A549 (cell line): ENCODE results near the gene KRTAP5-2. TPM values are rescaled to one million over a fixed set of nuclear protein-coding genes. Genes with fewer than 3 reads are reported as not detected.

Experiments
- ATAC-seq, 2 experiments: fragments of 200-7000 bp in 1 of 2; fragments of >200 bp in 1 of 2; cut with Nextera tagmentation in 1 of 2; cut with Tn5 transposase in 1 of 2; 3 replicates each; pipeline versions ENCODE4 v1.8.0 to v1.9.1; 2018 to 2020; ENCODE audit warnings: mild to moderate bottlenecking in 1 of 2, moderate library complexity in 1 of 2
- CTCF ChIA-PET: fragments of 300-600 bp; sonication (Branson Sonifier 250); formaldehyde crosslinking; extraction: SDS; loops from one replicate; lab custom pipeline; 2021; ENCODE audit warnings: antibody characterized with exemption, inconsistent platforms; lab: Yijun Ruan, JAX
- POLR2A ChIA-PET: fragments of 350-600 bp; formaldehyde crosslinking; extraction: SDS; loops from one replicate; lab custom pipeline; 2021; ENCODE audit warnings: antibody characterized with exemption, inconsistent platforms; lab: Yijun Ruan, JAX
- DNase-seq, 2 experiments: peaks; one replicate each; pipeline versions ENCODE4 v3.0.0 to v3.0.0-alpha.2; 2011 to 2016; ENCODE audit warnings: low read depth in 1 of 2, low spot score in 1 of 2
- FAIRE-seq: peaks from 2 replicates; lab custom pipeline; 2011; peaks lifted over from hg19 to GRCh38; lab: Jason Lieb, UNC
- H3K27ac ChIP-seq, 2 experiments: fragments of >200 bp; sonication (Bioruptor Twin); formaldehyde crosslinking; 3 replicates each; pipeline ENCODE4 v1.5.1; 2016 to 2017
- H3K4me1 ChIP-seq: fragments of >200 bp; sonication (Bioruptor Twin); formaldehyde crosslinking; 3 replicates; pipeline ENCODE4 v1.6.1; 2016
- H3K4me2 ChIP-seq: fragments of >200 bp; sonication (Bioruptor Twin); formaldehyde crosslinking; 3 replicates; pipeline ENCODE4 v1.6.1; 2016
- H3K4me3 ChIP-seq: fragments of >200 bp; sonication (Bioruptor Twin); formaldehyde crosslinking; 3 replicates; pipeline ENCODE4 v1.5.1; 2016
- H3K9me3 ChIP-seq: fragments of >200 bp; sonication (Bioruptor Twin); formaldehyde crosslinking; 3 replicates; pipeline ENCODE4 v1.6.1; 2016
- CBX8 ChIP-seq: fragments of 200-600 bp; sonication (generic); IDR thresholded peaks from 2 replicates; pipeline ENCODE4 v1.6.1; 2016
- CHD4 ChIP-seq: fragments of 200-600 bp; sonication (generic); IDR thresholded peaks from 2 replicates; pipeline ENCODE4 v1.6.1; 2016; ENCODE audit warnings: antibody characterized with exemption, mild to moderate bottlenecking, borderline replicate concordance
- EHF ChIP-seq: fragments of 250-450 bp; sonication (Bioruptor Pico); IDR thresholded peaks from 2 replicates; pipeline ENCODE4 v1.5.0; 2020; ENCODE audit warnings: mild to moderate bottlenecking
- EHMT2 ChIP-seq: fragments of 200-600 bp; sonication (generic); IDR thresholded peaks from 2 replicates; pipeline ENCODE4 v1.6.1; 2016; ENCODE audit warnings: antibody characterized with exemption, low read depth, mild to moderate bottlenecking, moderate library complexity
- FOSB ChIP-seq: fragments of 250-450 bp; sonication (Bioruptor Pico); IDR thresholded peaks from 2 replicates; pipeline ENCODE4 v1.5.0; 2020; ENCODE audit warnings: mild to moderate bottlenecking, moderate library complexity
- FOSL2 ChIP-seq, 2 experiments: fragments of 450-650 bp in 1 of 2; fragments of >200 bp in 1 of 2; sonication (Bioruptor Twin) in 1 of 2; formaldehyde crosslinking; IDR thresholded peaks; 2 replicates each; pipeline versions ENCODE4 v1.5.0 to v1.6.1; 2016 to 2020; ENCODE audit warnings: mild to moderate bottlenecking in 1 of 2, moderate library complexity in 1 of 2
- HDAC2 ChIP-seq: fragments of 200-600 bp; sonication (generic); IDR thresholded peaks from 2 replicates; pipeline ENCODE4 v1.6.1; 2016
- MAFK ChIP-seq: fragments of 450-650 bp; IDR thresholded peaks from 2 replicates; pipeline ENCODE4 v1.6.1; 2014; ENCODE audit not compliant: partially characterized antibody
- MAZ ChIP-seq: fragments of 150-350 bp; IDR thresholded peaks from 2 replicates; pipeline ENCODE4 v1.6.1; 2014; ENCODE audit warnings: antibody characterized with exemption, low read depth, low read length, borderline replicate concordance
- PHF8 ChIP-seq: fragments of 200-600 bp; sonication (generic); IDR thresholded peaks from 2 replicates; pipeline ENCODE4 v1.6.1; 2016; ENCODE audit warnings: low read depth, mild to moderate bottlenecking, antibody characterized with exemption, moderate library complexity, borderline replicate concordance
- POLR2AphosphoS2 ChIP-seq: conservative IDR thresholded peaks from 2 replicates; pipeline ENCODE4 v1.6.1; 2012; ENCODE audit warnings: low read length, improper control_type of control experiment, inconsistent platforms
- SMC3 ChIP-seq: fragments of >200 bp; sonication (Bioruptor Twin); formaldehyde crosslinking; IDR thresholded peaks from 3 replicates; pipeline ENCODE4 v1.6.1; 2018; ENCODE audit warnings: inconsistent platforms
- TFCP2L1 ChIP-seq: fragments of 250-450 bp; sonication (Bioruptor Pico); IDR thresholded peaks from 2 replicates; pipeline ENCODE4 v1.5.0; 2021; ENCODE audit warnings: mild to moderate bottlenecking
- ZFP36 ChIP-seq: fragments of 450-650 bp; IDR thresholded peaks from 2 replicates; pipeline ENCODE4 v1.6.1; 2014; ENCODE audit warnings: borderline replicate concordance; ENCODE audit not compliant: partially characterized antibody
- WGBS: methylation state at CpG from one replicate; pipeline ENCODE4 v1.1.6; 2017; ENCODE audit errors: missing lambda C conversion rate; 5-methylcytosine and 5-hydroxymethylcytosine counted together
- polyA plus RNA-seq, 4 experiments: library from polyadenylated mRNA; depleted of rRNA in 3 of 4; stranded (reverse); fragments of >200 nt; fragmentation: RNase III in 1 of 4; extraction: RNeasy Plus Mini Kit Qiagen cat#74134 plus additional on column Dnase treatment in 1 of 4; gene quantifications; 2 replicates in 3 of 4; 3 replicates in 1 of 4; pipeline ENCODE4 v1.2.3, GENCODE V29; 2011 to 2017
- TF ChIP-seq, protein P1 (sequence below): fragments of 450-650 bp; IDR thresholded peaks from 2 replicates; pipeline ENCODE4 v1.6.1; 2014; ENCODE audit warnings: antibody characterized with exemption
- TF ChIP-seq, protein P2 (sequence below): fragments of 200-600 bp; sonication (generic); IDR thresholded peaks from 2 replicates; pipeline ENCODE4 v1.6.1; 2016; ENCODE audit warnings: antibody characterized with exemption, mild to moderate bottlenecking, moderate library complexity
- TF ChIP-seq, protein P3 (sequence below): fragments of >200 bp; sonication (Bioruptor Twin); formaldehyde crosslinking; IDR thresholded peaks from 2 replicates; pipeline ENCODE4 v1.6.1; 2016
- TF ChIP-seq, protein P4 (sequence below): fragments of >200 bp; sonication (Bioruptor Twin); formaldehyde crosslinking; IDR thresholded peaks from 3 replicates; pipeline ENCODE4 v1.5.1; 2016

Gene KRTAP5-2
- polyA plus RNA-seq, 2 of the 4 experiments (the other 2 are of a cell fraction), result not detected

DNA sequence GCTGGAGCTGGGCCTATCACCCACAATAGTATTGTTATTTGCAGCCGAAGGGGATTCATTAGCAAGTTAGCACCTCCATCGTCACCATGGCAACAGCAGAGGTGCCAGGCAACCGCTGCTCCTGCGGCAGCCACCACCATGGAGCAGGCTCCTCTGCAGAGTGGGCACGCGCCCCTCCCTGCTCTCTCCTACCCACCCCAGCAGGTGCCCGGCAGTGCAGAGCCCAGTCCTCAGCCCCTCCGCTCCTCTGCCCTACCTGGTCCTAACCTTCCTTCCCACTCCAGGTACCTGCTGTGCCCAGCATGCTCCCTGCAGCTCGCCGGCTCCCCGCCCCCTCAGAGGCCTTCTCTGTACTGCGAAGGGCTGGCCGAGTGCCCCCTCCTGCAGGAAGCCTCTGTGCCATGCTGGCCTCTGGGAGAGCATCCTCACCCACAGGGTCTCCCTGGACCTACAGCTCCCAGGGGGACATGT lies 29.6 kb downstream of the KRTAP5-2 start:
- ChIA-PET CTCF (interaction anchor here (1.8 to 26.3 kb wide), 3 partner anchors 9 to 275 kb away, joined by 4 to 719 read pairs (median 16); no protein-coding TSS in a partner anchor), POLR2A (no interaction called here)
- no peak overlapping the region for H3K4me2 ChIP-seq
- ATAC-seq (no peak), FAIRE-seq (no peak), DNase-seq (no peak)
- TF ChIP-seq CHD4 (no peak), ZFP36 (no peak), FOSB (CRISPR knock-in tag) (no peak), POLR2AphosphoS2 (no peak), PHF8 (no peak), FOSL2 (IDR thresholded peaks at IDR 0.05) (no peak), FOSL2 (CRISPR knock-in tag; IDR thresholded peaks at IDR 0.05) (no peak), MAFK (no peak), TFCP2L1 (CRISPR knock-in tag) (no peak), CBX8 (no peak), HDAC2 (no peak)
- TF ChIP-seq, protein P1, sequence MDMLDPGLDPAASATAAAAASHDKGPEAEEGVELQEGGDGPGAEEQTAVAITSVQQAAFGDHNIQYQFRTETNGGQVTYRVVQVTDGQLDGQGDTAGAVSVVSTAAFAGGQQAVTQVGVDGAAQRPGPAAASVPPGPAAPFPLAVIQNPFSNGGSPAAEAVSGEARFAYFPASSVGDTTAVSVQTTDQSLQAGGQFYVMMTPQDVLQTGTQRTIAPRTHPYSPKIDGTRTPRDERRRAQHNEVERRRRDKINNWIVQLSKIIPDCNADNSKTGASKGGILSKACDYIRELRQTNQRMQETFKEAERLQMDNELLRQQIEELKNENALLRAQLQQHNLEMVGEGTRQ, result no peak
- TF ChIP-seq, protein P2, sequence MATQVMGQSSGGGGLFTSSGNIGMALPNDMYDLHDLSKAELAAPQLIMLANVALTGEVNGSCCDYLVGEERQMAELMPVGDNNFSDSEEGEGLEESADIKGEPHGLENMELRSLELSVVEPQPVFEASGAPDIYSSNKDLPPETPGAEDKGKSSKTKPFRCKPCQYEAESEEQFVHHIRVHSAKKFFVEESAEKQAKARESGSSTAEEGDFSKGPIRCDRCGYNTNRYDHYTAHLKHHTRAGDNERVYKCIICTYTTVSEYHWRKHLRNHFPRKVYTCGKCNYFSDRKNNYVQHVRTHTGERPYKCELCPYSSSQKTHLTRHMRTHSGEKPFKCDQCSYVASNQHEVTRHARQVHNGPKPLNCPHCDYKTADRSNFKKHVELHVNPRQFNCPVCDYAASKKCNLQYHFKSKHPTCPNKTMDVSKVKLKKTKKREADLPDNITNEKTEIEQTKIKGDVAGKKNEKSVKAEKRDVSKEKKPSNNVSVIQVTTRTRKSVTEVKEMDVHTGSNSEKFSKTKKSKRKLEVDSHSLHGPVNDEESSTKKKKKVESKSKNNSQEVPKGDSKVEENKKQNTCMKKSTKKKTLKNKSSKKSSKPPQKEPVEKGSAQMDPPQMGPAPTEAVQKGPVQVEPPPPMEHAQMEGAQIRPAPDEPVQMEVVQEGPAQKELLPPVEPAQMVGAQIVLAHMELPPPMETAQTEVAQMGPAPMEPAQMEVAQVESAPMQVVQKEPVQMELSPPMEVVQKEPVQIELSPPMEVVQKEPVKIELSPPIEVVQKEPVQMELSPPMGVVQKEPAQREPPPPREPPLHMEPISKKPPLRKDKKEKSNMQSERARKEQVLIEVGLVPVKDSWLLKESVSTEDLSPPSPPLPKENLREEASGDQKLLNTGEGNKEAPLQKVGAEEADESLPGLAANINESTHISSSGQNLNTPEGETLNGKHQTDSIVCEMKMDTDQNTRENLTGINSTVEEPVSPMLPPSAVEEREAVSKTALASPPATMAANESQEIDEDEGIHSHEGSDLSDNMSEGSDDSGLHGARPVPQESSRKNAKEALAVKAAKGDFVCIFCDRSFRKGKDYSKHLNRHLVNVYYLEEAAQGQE, result no peak
- TF ChIP-seq, protein P3, sequence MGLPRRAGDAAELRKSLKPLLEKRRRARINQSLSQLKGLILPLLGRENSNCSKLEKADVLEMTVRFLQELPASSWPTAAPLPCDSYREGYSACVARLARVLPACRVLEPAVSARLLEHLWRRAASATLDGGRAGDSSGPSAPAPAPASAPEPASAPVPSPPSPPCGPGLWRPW, result no peak
- H3K4me3 ChIP-seq, result no peak overlapping the region
- 82% methylated on average over 13 of the region's 13 CpGs for WGBS
- H3K27ac ChIP-seq, result no peak overlapping the region
- peaks cover 40% of the 10 kb centered on the region for H3K4me1 ChIP-seq
- H3K9me3 ChIP-seq, result no peaks in the 10 kb centered on the region

DNA sequence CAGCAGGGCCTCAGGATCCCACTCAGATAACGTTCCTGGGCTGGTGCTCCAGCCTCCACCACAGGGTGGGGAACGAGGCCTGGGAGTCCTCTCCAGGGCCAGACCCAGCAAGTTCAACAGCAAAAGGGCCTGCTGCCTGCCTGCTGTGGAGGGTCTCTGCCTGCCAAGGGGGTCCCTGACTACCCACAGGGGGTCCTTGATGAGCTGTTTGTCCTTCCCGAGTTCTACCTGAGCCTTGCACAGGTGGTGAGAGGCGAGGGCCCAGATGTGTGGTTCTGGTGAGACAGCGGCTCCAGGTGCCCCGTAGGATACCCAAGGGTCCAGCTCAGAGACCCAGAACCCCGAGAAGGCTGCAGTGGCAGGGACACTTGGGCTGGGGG lies 30.4 kb downstream of the KRTAP5-2 start:
- Histone ChIP-seq H3K27ac (no peak overlapping the region), H3K9me3 (no peaks in the 10 kb centered on the region), H3K4me2 (no peak overlapping the region), H3K4me3 (no peak overlapping the region), H3K4me1 (peaks cover 33% of the 10 kb centered on the region)
- FAIRE-seq (no peak), ATAC-seq (no peak), DNase-seq (no peak)
- no peak for TF ChIP-seq EHMT2
- WGBS, result 75% methylated on average over 6 of the region's 7 CpGs
- POLR2A ChIA-PET, result no interaction called here
- CTCF ChIA-PET, result interaction anchor here (0.9 to 26.3 kb wide), 8 partner anchors 8 to 274 kb away, joined by 3 to 719 read pairs (median 4); partner anchors contain the start of gene KRTAP5-2

DNA sequence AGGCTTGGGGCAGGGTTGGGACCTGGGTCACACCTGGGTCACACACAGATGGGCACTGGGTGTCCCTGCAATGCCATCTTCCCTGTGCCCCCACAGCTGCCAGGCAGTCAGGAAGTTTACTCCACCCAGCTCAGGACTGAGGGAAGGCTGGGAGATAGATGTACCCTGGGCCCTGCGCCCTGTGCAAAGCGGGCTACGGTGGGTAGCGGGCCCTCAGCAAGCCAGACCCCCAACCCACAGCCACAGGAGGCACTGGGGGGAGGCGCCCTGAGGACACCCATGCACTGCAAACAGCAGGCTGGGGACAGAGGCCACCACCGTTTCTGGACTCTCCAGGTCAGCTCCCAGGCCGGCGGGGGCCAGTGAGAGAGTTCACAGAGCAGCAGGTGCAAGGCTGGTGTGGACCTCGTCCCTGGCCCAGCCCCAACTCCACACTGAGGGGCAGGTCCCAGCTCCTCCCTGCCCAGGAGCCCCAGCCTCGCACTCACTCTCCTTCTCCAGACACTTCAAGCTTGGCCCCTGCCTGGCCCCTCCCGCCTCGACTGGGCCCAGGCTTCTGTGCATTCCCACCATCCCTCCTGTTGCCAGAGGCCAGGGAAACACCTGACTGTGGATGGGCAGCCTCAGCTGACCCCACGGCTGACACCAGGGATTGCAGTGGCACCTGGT lies 30.9 kb downstream of the KRTAP5-2 start:
- TF ChIP-seq FOSL2 (IDR thresholded peaks at IDR 0.05) (no peak), FOSL2 (CRISPR knock-in tag; IDR thresholded peaks at IDR 0.05) (no peak), EHMT2 (no peak), EHF (CRISPR knock-in tag) (no peak), MAZ (no peak), SMC3 (no peak)
- TF ChIP-seq, protein P4, sequence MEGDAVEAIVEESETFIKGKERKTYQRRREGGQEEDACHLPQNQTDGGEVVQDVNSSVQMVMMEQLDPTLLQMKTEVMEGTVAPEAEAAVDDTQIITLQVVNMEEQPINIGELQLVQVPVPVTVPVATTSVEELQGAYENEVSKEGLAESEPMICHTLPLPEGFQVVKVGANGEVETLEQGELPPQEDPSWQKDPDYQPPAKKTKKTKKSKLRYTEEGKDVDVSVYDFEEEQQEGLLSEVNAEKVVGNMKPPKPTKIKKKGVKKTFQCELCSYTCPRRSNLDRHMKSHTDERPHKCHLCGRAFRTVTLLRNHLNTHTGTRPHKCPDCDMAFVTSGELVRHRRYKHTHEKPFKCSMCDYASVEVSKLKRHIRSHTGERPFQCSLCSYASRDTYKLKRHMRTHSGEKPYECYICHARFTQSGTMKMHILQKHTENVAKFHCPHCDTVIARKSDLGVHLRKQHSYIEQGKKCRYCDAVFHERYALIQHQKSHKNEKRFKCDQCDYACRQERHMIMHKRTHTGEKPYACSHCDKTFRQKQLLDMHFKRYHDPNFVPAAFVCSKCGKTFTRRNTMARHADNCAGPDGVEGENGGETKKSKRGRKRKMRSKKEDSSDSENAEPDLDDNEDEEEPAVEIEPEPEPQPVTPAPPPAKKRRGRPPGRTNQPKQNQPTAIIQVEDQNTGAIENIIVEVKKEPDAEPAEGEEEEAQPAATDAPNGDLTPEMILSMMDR, result 0 out of 3 replicates have a peak, but pooled peaks have one; percentile 6
- TF ChIP-seq, all 56 proteins: peak for 1
- Histone ChIP-seq H3K27ac (no peak overlapping the region), H3K9me3 (no peaks in the 10 kb centered on the region), H3K4me2 (no peak overlapping the region), H3K4me3 (no peak overlapping the region), H3K4me1 (peaks cover 33% of the 10 kb centered on the region)
- ChIA-PET POLR2A (no interaction called here), CTCF (interaction anchor here (0.9 to 26.3 kb wide), 7 partner anchors 8 to 31 kb away, joined by 3 to 719 read pairs (median 4); partner anchors contain the start of gene KRTAP5-2)
- 49% methylated on average over 5 of the region's 13 CpGs for WGBS
- ATAC-seq (peak in 1 of 2 experiments; percentile 2; a peak in 1 of 6 replicates), FAIRE-seq (no peak), DNase-seq (no peak)
